ENCODE measurements around the gene SLC6A18.

Gene SLC6A18

DNA sequence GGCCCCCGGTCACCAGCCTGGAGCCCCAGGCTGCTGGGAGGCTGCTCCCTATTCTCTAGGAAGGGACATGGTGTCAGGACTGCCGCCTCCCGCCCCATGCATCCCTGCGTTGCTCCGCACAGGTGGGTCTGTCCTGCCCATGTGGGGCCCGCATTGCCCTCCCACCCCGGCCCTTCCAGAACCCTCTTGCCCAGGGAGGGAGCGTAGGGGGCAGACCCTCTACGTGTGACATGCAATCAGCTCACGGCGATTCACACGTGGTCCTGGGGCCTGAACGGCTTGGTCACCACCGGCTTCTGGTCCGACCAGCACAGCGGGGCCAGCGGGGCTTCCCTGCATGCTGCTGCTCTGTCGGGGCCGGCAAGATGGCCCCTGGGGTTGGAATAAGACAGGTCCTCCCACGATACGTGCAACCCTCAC is 14.3 kb upstream of the SLC6A18 start:
- no peak for DNase-seq (ENCODE audit: extremely low read depth, low read depth)
- no peak overlapping the region for H3K4me3 ChIP-seq (replicated peaks; ENCODE audit: low read depth, low read length)
- TF ChIP-seq CTCF (IDR thresholded peaks at IDR 0.05; ENCODE audit: low read depth, low read length, missing control alignments), result no peak

DNA sequence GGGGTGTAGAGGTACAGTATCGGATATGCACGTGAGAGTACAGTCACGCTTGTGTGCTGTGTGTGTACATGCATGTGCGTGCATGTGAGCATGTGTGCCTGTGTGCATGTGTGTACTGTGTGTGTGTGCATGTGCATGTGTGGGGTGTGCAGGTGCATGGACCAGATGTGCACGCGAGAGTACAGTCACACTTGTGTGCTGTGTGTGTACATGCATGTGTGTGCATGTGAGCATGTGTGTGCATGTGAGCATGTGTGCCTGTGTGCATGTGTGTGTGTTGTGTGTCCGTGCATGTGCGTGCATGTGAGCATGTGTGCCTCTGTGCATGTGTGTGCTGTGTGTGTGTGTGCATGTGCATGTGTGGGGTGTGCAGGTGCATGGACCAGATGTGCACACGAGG is 13.5 kb upstream of the SLC6A18 start:
- H3K4me3 ChIP-seq (replicated peaks; ENCODE audit: low read depth, low read length), result no peak overlapping the region
- DNase-seq (ENCODE audit: extremely low read depth, low read depth), result no peak
- TF ChIP-seq CTCF (IDR thresholded peaks at IDR 0.05; ENCODE audit: low read depth, low read length, missing control alignments), result no peak

GRCh38 chr5:1212271-1212670 is 12.9 kb upstream of the SLC6A18 start:
- no peak for DNase-seq (ENCODE audit: extremely low read depth, low read depth)
- no peak overlapping the region for H3K4me3 ChIP-seq (replicated peaks; ENCODE audit: low read depth, low read length)
- TF ChIP-seq CTCF (IDR thresholded peaks at IDR 0.05; ENCODE audit: low read depth, low read length, missing control alignments), result no peak

DNA sequence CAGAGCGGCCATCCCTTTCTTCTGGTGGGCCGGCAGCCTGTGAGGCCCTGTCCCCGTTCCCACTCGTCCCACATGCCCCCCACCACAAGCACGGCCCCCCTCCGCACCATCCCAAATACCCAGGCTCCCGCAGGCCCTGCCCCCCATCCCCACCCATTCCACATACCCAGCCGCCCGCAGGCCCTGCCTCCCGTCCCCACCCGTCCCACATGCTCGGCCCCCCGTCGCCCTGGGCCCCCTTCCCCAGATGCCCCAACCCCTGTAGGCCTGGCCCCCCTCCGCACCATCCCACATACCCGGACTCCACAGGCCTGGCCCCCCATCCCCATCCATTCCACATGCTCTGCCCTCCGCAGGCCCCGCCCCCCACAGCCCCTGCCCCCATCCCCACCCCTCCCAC is 12.3 kb upstream of the SLC6A18 start:
- no peak overlapping the region for H3K4me3 ChIP-seq (replicated peaks; ENCODE audit: low read depth, low read length)
- no peak for DNase-seq (ENCODE audit: extremely low read depth, low read depth)
- no peak for TF ChIP-seq CTCF (IDR thresholded peaks at IDR 0.05; ENCODE audit: low read depth, low read length, missing control alignments)

GRCh38 chr5:1213508-1214162 is 11.5 kb upstream of the SLC6A18 start:
- no peak overlapping the region for H3K4me3 ChIP-seq (replicated peaks; ENCODE audit: low read depth, low read length)
- TF ChIP-seq CTCF (IDR thresholded peaks at IDR 0.05; ENCODE audit: low read depth, low read length, missing control alignments), result no peak
- DNase-seq (ENCODE audit: extremely low read depth, low read depth), result no peak

DNA sequence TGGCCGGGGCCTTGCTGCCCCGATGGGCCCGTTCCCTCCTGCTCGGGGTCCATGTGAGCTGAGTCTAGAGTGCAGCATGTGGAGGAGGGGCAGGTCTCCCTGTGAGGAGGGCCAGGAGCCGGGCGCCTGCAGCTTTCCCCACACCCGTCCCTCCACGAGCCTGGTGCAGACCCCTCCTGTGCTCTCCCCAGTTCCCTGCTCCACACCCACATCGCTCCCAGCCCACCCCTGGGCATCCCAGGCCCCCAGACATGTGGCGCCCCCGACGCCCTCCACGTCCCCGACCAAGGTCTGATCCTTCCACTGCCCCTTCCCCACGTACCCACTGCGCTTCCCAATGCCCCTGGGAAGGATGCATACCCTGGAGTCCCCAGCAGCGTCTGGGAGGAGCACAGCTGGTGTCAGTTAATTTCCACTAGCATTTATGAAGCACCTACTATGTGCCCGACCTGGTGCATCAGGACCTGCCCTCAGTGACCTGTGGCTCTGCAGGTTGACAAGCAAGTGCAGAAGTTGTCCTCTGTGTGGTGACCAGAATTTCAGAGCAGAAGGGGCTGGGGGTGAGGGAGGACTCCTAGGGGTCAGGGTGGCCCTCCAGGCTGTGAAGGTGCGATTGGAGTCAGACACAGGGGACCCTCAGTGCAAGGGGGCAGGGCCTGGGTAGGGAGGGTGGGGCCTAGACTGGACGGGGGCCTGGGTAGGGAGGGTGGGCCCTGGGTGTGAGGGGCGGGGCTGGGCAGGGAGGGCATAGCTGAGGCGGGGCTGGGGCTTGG is 10.8 kb upstream of the SLC6A18 start:
- no peak for TF ChIP-seq CTCF (IDR thresholded peaks at IDR 0.05; ENCODE audit: low read depth, low read length, missing control alignments)
- DNase-seq (ENCODE audit: extremely low read depth, low read depth), result no peak
- no peak overlapping the region for H3K4me3 ChIP-seq (replicated peaks; ENCODE audit: low read depth, low read length)

Data from HFF-Myc (cell line).